GM12878 (cell line): ENCODE results near the gene MS4A4E. TPM values are rescaled to one million over a fixed set of nuclear protein-coding genes. Genes with fewer than 3 reads are reported as not detected.
A peak's percentile ranks its signal among the peaks of the same experiment; 100 is the strongest.

Experiments
- ATF3 ChIP-seq: IDR thresholded peaks from 2 replicates; pipeline ENCODE4 v1.6.1; 2011; ENCODE audit warnings: low read depth, mild to moderate bottlenecking, low read length, moderate library complexity, borderline replicate concordance; ENCODE audit errors: extremely low read depth
- BCL11A ChIP-seq: IDR thresholded peaks from 2 replicates; pipeline ENCODE4 v1.6.1; 2011; ENCODE audit warnings: low read depth, low read length
- CBX3 ChIP-seq: fragments of 200-600 bp; sonication (generic); IDR thresholded peaks from 2 replicates; pipeline ENCODE4 v1.6.1; 2016; ENCODE audit warnings: low read depth, borderline replicate concordance
- CEBPB ChIP-seq, 2 experiments: fragments of 150-350 bp in 1 of 2; IDR thresholded peaks; 2 replicates each; pipeline ENCODE4 v1.6.1; 2012 to 2014; ENCODE audit warnings: low read depth in 2 of 2, low read length in 2 of 2, borderline replicate concordance in 1 of 2, inconsistent platforms in 1 of 2
- CHD4 ChIP-seq: fragments of 200-600 bp; sonication (generic); IDR thresholded peaks from 2 replicates; pipeline ENCODE4 v1.6.1; 2016; ENCODE audit warnings: mild to moderate bottlenecking
- CTCF ChIP-seq, 3 experiments: IDR thresholded peaks in 2 of 3; conservative IDR thresholded peaks in 1 of 3; 2 replicates each; pipeline ENCODE4 v1.5.1; 2011; ENCODE audit warnings: low read depth in 3 of 3, low read length in 3 of 3, mild to moderate bottlenecking in 3 of 3, control low read depth in 2 of 3, moderate library complexity in 2 of 3, inconsistent platforms in 1 of 3, mixed read lengths in 1 of 3; ENCODE audit not compliant: control insufficient read depth in 2 of 3, insufficient read depth in 1 of 3; ENCODE audit errors: extremely low read depth in 1 of 3
- E2F4 ChIP-seq: IDR thresholded peaks from 2 replicates; pipeline ENCODE4 v1.6.1; 2012; ENCODE audit warnings: low read depth, low read length, improper control_type of control experiment
- EED ChIP-seq: sonication (generic); IDR thresholded peaks from 2 replicates; pipeline ENCODE4 v1.6.1; 2016; ENCODE audit warnings: antibody characterized with exemption, low read depth
- EP300 ChIP-seq, 2 experiments: fragments of 150-350 bp in 1 of 2; IDR thresholded peaks; 2 replicates each; pipeline ENCODE4 v1.6.1; 2011 to 2012; ENCODE audit warnings: low read depth in 2 of 2, low read length in 2 of 2, borderline replicate concordance in 1 of 2, improper control_type of control experiment in 1 of 2, inconsistent platforms in 1 of 2; ENCODE audit not compliant: control insufficient read depth in 1 of 2
- FOXK2 ChIP-seq: fragments of 450-650 bp; IDR thresholded peaks from 2 replicates; pipeline ENCODE4 v1.6.1; 2017; ENCODE audit warnings: mild to moderate bottlenecking, moderate library complexity
- IRF3 ChIP-seq: fragments of 450-650 bp; IDR thresholded peaks from 2 replicates; pipeline ENCODE4 v1.6.1; 2014; ENCODE audit warnings: mild to moderate bottlenecking
- JUND ChIP-seq: IDR thresholded peaks from 2 replicates; pipeline ENCODE4 v1.6.1; 2012; ENCODE audit warnings: low read depth, mild to moderate bottlenecking, low read length, improper control_type of control experiment, moderate library complexity
- MEF2B ChIP-seq: fragments of 450-650 bp; IDR thresholded peaks from 2 replicates; pipeline ENCODE4 v1.6.1; 2018; ENCODE audit warnings: mild to moderate bottlenecking, moderate library complexity; ENCODE audit not compliant: partially characterized antibody, poor library complexity, severe bottlenecking
- MYB ChIP-seq: fragments of 150-350 bp; IDR thresholded peaks from 2 replicates; pipeline ENCODE4 v1.6.1; 2014; ENCODE audit warnings: mild to moderate bottlenecking, low read depth, low read length, borderline replicate concordance
- NR2C1 ChIP-seq: fragments of 450-650 bp; IDR thresholded peaks from 2 replicates; pipeline ENCODE4 v1.6.1; 2017; ENCODE audit warnings: antibody characterized with exemption, mild to moderate bottlenecking, moderate library complexity
- NRF1 ChIP-seq: conservative IDR thresholded peaks from 2 replicates; pipeline ENCODE4 v1.6.1; 2011; ENCODE audit warnings: mild to moderate bottlenecking, low read depth, low read length, improper control_type of control experiment
- RAD21 ChIP-seq: IDR thresholded peaks from 2 replicates; pipeline ENCODE4 v1.6.1; 2011; ENCODE audit warnings: mild to moderate bottlenecking, low read depth, low read length, moderate library complexity; ENCODE audit not compliant: insufficient read depth
- TARDBP ChIP-seq: IDR thresholded peaks from 2 replicates; pipeline ENCODE4 v1.6.1; 2016; ENCODE audit warnings: borderline replicate concordance
- TBL1XR1 ChIP-seq: IDR thresholded peaks from 2 replicates; pipeline ENCODE4 v1.6.1; 2012; ENCODE audit warnings: low read depth, low read length, improper control_type of control experiment
- ZNF687 ChIP-seq: fragments of 450-650 bp; IDR thresholded peaks from 2 replicates; pipeline ENCODE4 v1.6.1; 2017; ENCODE audit warnings: mild to moderate bottlenecking, moderate library complexity
- ZSCAN29 ChIP-seq: fragments of 450-650 bp; IDR thresholded peaks from 2 replicates; pipeline ENCODE4 v1.6.1; 2017; ENCODE audit warnings: mild to moderate bottlenecking, moderate library complexity
- polyA plus RNA-seq, 11 experiments: library from polyadenylated mRNA; depleted of rRNA in 4 of 11; unstranded in 6 of 11; stranded (reverse) in 5 of 11; fragments of >200 nt; fragmentation: Nextera tagmentation in 4 of 11; fragmentation: Illumina TruSeq in 1 of 11; extraction: Ambion mirVana in 4 of 11; extraction: Trizol in 1 of 11; gene quantifications; 1 replicate in 1 of 11; 2 replicates in 10 of 11; pipeline versions ENCODE4 v1.2.1 to v1.2.3, GENCODE V29; 2011 to 2016; ENCODE audit warnings: inconsistent platforms in 2 of 11, missing spikeins in 2 of 11, low read depth in 1 of 11
- total RNA-seq, 4 experiments: library from RNA; depleted of rRNA in 3 of 4; stranded (reverse); fragments of >200 nt in 3 of 4; fragmentation: Illumina TruSeq in 1 of 4; extraction: Trizol in 1 of 4; gene quantifications; 2 replicates each; pipeline versions ENCODE4 v1.2.1 to v1.2.3, GENCODE V29; 2013 to 2021

The MS4A4E gene
- total and polyA plus RNA-seq, 10 of the 15 experiments (the other 5 are each of a cell fraction or from before 2014, with no cell fraction given), result 0.06 to 0.92 (median 0.45) TPM; not detected in 3

- TF ChIP-seq CTCF (IDR thresholded peaks at IDR 0.05 in 2 of 3, conservative IDR thresholded peaks at IDR 0.05 in 1 of 3; ENCODE audit: control insufficient read depth in 2 of 3, extremely low read depth in 1 of 3, insufficient read depth in 1 of 3, low read depth in 3 of 3, low read length in 3 of 3) (no peak), FOXK2 (no peak), CHD4 (no peak), RAD21 (no peak), TBL1XR1 (no peak), EP300 (IDR thresholded peaks at IDR 0.05; ENCODE audit: borderline replicate concordance in 1 of 2, control insufficient read depth in 1 of 2, low read depth in 2 of 2, low read length in 2 of 2) (no peak), ZNF687 (no peak), TARDBP (no peak), EED (0 out of 2 replicates have a peak, but pooled peaks have one; percentile 14), E2F4 (no peak), ATF3 (no peak), BCL11A (no peak), JUND (no peak), MEF2B (peak; percentile 78), IRF3 (no peak), NR2C1 (no peak), NRF1 (no peak), CBX3 (no peak), CEBPB (IDR thresholded peaks at IDR 0.05; ENCODE audit: borderline replicate concordance in 1 of 2, low read depth in 2 of 2, low read length in 2 of 2) (no peak), ZSCAN29 (no peak), MYB (no peak)
These were observed 31.7 kb downstream of the MS4A4E start (continued) for GRCh38 chr11:60211206-60211605.
